Measurements from ENCODE around the gene AGRP. TPM values are rescaled to one million over a fixed set of nuclear protein-coding genes. Genes with fewer than 3 reads are reported as not detected.

The AGRP gene
- total and polyA plus RNA-seq, 8 donors: 0.23 TPM; not detected in 7

DNA sequence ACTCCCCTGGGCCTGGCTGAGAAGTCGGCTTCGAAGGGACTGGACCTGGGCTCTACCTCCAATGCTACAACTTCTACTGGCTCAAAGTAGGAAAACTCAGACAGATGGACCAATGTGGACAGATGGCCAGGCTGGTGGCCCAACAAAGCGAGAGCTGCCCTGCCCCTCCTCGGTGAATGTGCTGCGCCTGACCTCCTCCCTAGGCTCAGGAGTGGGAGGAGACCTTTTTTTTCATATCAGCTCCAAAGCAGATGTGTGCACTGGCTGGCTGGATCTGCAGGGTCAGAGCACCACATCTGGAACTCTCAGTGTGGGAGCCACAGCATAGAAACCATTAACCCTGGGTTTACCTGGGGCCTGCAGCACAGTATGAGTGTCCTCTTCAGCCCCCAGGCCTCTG lies 23.2 kb downstream of the AGRP start:
- 73 to 78% methylated on average over 5 of the region's 5 CpGs for WGBS, 2 donors

DNA sequence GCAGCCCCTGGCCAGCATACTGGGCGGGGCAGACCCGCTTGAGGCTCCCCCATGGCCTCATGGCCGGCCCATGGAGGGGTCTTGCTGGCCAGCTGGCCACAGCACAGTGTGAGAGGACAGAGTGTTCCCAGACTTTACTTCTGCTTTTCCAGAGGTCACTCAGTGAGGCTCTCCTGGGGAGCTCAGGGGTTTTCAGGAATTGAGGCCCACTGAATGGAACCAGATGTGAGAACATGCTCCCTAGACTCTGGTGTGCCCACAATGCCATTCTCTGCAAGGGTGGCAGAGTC lies 23.5 kb downstream of the AGRP start:
- H3K9me3 ChIP-seq: no peaks in the 10 kb centered on the region
- intact Hi-C loops (cut with DNase I): no loop called here
- no peaks in the 10 kb centered on the region for H3K36me3 ChIP-seq
- peaks cover 57 to 73% (median 66%) of the 10 kb centered on the region in 3 donors for H3K4me1 ChIP-seq
- no peaks in the 10 kb centered on the region for H3K27me3 ChIP-seq
- WGBS, 2 donors: 50 to 58% methylated on average over 2 to 3 of the region's 3 CpGs
- DNase-seq (no peak), ATAC-seq (peak in 1 of 4 donors; percentile 17), FAIRE-seq (no peak)
- TF ChIP-seq, protein P1, sequence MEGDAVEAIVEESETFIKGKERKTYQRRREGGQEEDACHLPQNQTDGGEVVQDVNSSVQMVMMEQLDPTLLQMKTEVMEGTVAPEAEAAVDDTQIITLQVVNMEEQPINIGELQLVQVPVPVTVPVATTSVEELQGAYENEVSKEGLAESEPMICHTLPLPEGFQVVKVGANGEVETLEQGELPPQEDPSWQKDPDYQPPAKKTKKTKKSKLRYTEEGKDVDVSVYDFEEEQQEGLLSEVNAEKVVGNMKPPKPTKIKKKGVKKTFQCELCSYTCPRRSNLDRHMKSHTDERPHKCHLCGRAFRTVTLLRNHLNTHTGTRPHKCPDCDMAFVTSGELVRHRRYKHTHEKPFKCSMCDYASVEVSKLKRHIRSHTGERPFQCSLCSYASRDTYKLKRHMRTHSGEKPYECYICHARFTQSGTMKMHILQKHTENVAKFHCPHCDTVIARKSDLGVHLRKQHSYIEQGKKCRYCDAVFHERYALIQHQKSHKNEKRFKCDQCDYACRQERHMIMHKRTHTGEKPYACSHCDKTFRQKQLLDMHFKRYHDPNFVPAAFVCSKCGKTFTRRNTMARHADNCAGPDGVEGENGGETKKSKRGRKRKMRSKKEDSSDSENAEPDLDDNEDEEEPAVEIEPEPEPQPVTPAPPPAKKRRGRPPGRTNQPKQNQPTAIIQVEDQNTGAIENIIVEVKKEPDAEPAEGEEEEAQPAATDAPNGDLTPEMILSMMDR (IDR thresholded peaks at IDR 0.05): no peak
- no peak overlapping the region for H3K4me3 ChIP-seq
- H3K27ac ChIP-seq: peak overlapping the region; percentile 90 to 97 (median 93)

More for the DNA sequence above, 23.2 kb downstream of the AGRP start:
- H3K27ac ChIP-seq: peak overlapping the region; percentile 90 to 97 (median 93)
- no peaks in the 10 kb centered on the region for H3K27me3 ChIP-seq
- H3K4me3 ChIP-seq: no peak overlapping the region
- H3K9me3 ChIP-seq: no peaks in the 10 kb centered on the region
- TF ChIP-seq, protein P1 (IDR thresholded peaks at IDR 0.05): no peak
- no peak for DNase-seq
- intact Hi-C loops (cut with DNase I): no loop called here
- peaks cover 57 to 73% (median 66%) of the 10 kb centered on the region in 3 donors for H3K4me1 ChIP-seq
- no peak for FAIRE-seq
- H3K36me3 ChIP-seq: no peaks in the 10 kb centered on the region
- no peak for ATAC-seq

DNA sequence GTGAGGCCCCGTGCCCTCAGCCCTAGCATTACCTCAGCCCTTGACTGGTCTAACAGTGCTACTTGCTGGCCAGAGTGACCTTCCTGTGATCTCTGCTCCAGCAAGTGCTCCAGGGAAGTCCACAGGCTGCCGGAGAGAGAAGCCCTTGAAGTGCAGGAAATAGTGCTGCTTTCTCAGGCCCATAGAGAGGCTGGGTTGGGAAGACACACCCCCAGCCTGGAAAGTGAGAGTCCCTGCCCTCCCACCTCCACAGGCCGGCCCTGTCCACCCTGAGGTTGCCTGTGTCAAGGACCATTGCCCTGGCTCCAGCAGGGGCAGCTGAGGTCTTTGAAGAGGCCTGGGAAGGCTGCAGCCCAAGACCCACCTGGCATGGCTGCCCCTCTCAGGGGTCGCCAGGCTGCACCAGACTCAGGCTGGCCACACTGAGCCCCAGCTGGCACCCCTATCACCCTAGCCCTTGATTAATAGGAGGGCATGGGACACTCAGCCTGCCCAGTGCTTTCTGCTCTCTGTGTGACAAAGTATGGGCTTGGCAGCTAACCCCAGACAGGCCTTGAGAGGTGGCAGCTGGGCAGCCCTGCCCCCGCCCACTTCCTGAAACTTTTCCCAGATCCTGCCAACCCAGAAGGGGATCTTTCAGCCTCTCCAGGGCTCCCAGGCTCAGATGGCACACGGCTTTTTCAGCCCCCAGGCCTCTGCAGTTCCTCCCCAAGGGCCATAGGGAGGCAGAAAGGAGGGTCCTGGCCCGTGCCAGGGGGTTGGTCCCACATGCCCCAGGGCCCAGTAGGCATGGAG lies 24.1 kb downstream of the AGRP start:
- H3K36me3 ChIP-seq: no peaks in the 10 kb centered on the region
- DNase-seq: peak; percentile 82 to 93 (median 90)
- 7 to 10% methylated on average over 7 of the region's 7 CpGs for WGBS, 2 donors
- ATAC-seq: peak; percentile 84 to 89 (median 88)
- H3K27ac ChIP-seq: peak overlapping the region; percentile 90 to 97 (median 93)
- peak overlapping the region in 1 of 4 donors; percentile 8 for H3K4me3 ChIP-seq
- H3K9me3 ChIP-seq: no peaks in the 10 kb centered on the region
- intact Hi-C loops (cut with DNase I): no loop called here
- FAIRE-seq: no peak
- no peaks in the 10 kb centered on the region for H3K27me3 ChIP-seq
- H3K4me1 ChIP-seq: peaks cover 57 to 73% (median 66%) of the 10 kb centered on the region in 3 donors
- TF ChIP-seq, protein P1 (IDR thresholded peaks at IDR 0.05): no peak

DNA sequence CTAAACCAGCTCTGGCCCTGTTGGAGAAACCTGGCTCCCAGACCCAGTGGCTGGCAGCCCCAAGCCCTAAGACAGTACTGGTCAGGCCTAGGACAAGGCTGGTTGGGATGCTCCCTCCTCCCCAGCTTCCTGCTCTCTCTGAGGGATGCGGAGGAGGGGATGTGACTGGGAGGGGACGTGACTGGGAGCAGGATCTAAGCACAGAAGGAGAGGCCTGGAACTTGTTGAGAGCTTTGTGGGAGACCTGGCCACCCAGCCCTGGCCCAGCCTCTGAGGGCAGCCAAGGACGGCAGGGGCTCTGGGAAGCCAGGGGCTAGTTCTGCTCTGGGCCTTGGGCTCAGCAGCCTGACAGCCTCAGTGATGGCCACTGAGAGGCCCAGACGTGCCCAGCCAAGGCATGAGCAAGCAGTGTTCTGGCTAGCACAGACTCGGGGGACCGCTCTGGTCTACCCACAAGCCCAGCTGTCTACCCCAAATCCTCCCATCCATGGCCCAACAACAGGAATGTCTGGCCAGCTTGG lies 25.2 kb downstream of the AGRP start:
- FAIRE-seq: no peak
- H3K4me3 ChIP-seq: no peak overlapping the region
- H3K27me3 ChIP-seq: no peaks in the 10 kb centered on the region
- no peaks in the 10 kb centered on the region for H3K9me3 ChIP-seq
- TF ChIP-seq, protein P1 (IDR thresholded peaks at IDR 0.05): no peak
- intact Hi-C loops (cut with DNase I): no loop called here
- ATAC-seq: no peak
- H3K27ac ChIP-seq: peak overlapping the region; percentile 90 to 97 (median 93)
- no peak for DNase-seq
- no peaks in the 10 kb centered on the region for H3K36me3 ChIP-seq
- WGBS, 2 donors: 71 to 75% methylated on average over 4 to 6 of the region's 6 CpGs
- peaks cover 58 to 76% (median 66%) of the 10 kb centered on the region in 3 donors for H3K4me1 ChIP-seq

DNA sequence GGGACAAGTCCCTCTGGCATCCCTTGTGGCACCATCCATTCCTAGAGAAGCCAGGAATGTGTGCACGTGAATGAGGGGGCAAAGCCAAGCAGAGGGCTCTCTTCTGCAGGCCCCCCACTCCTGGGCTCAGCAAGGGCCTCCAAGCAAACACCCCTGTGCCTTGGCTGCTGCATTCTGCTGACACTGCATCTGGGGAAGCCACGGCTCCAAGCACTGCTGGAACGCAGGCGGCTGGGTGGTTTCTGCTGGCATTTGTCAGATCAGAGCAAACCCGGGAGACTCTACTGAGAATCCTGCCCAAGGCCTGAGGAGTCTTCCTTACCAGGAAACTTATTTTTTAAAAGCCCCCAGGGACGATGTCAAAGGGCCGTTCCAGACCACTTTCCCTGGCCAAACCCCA lies 25.7 kb downstream of the AGRP start:
- H3K9me3 ChIP-seq: no peaks in the 10 kb centered on the region
- WGBS, 2 donors: 73 to 76% methylated on average over 7 of the region's 7 CpGs
- no peak overlapping the region for H3K4me3 ChIP-seq
- TF ChIP-seq, protein P1 (IDR thresholded peaks at IDR 0.05): no peak
- no peaks in the 10 kb centered on the region for H3K27me3 ChIP-seq
- FAIRE-seq: no peak
- H3K4me1 ChIP-seq: peaks cover 64 to 76% (median 67%) of the 10 kb centered on the region in 3 donors
- ATAC-seq: no peak
- H3K27ac ChIP-seq: peak overlapping the region; percentile 90 to 97 (median 93)
- intact Hi-C loops (cut with DNase I): no loop called here
- no peaks in the 10 kb centered on the region for H3K36me3 ChIP-seq
- DNase-seq: no peak

Data from pancreas (tissue), 10 donors.